KMS-11 (cell line): ENCODE results near the gene CCDC148.
"Not testable (repeated sequence)": the region's sequence is repeated elsewhere in the genome, so short reads cannot be mapped to it uniquely, and the experiment has no call there.

ENCODE experiments used
- H2AFZ ChIP-seq: fragments of 200-600 bp; sonication (generic); 2 replicates; pipeline ENCODE4 v1.6.1; 2016; ENCODE audit warnings: antibody characterized with exemption, mixed run types, low read depth
- H3K27ac ChIP-seq: fragments of 200-600 bp; sonication (generic); 2 replicates; pipeline ENCODE4 v1.6.1; 2016; ENCODE audit warnings: mild to moderate bottlenecking, mixed run types
- H3K27me3 ChIP-seq: fragments of 200-600 bp; sonication (generic); 2 replicates; pipeline ENCODE4 v1.6.1; 2017; ENCODE audit warnings: mild to moderate bottlenecking, low read depth, mixed run types, moderate library complexity; ENCODE audit not compliant: insufficient read depth
- H3K36me3 ChIP-seq: fragments of 200-600 bp; sonication (generic); 2 replicates; pipeline ENCODE4 v1.6.1; 2017; ENCODE audit warnings: mild to moderate bottlenecking, mixed run types; ENCODE audit not compliant: insufficient read depth
- H3K4me1 ChIP-seq: fragments of 200-600 bp; sonication (generic); 2 replicates; pipeline ENCODE4 v1.6.1; 2016; ENCODE audit warnings: mild to moderate bottlenecking, low read depth, mixed run types; ENCODE audit not compliant: poor library complexity, severe bottlenecking
- H3K4me2 ChIP-seq: fragments of 200-600 bp; sonication (generic); 2 replicates; pipeline ENCODE4 v1.7.0; 2016; ENCODE audit warnings: mild to moderate bottlenecking, mixed run types
- H3K4me3 ChIP-seq: fragments of 200-600 bp; sonication (generic); IDR thresholded peaks from 2 replicates; pipeline ENCODE4 v1.6.1; 2017; ENCODE audit warnings: low read depth, low read length, mixed read lengths; ENCODE audit not compliant: insufficient read depth
- H3K79me2 ChIP-seq: fragments of 200-600 bp; sonication (generic); 2 replicates; pipeline ENCODE4 v1.6.1; 2016; ENCODE audit warnings: low read depth, mixed run types; ENCODE audit not compliant: insufficient read depth
- H3K9ac ChIP-seq: fragments of 200-600 bp; sonication (generic); 2 replicates; pipeline ENCODE4 v1.6.1; 2016; ENCODE audit warnings: mild to moderate bottlenecking, mixed run types
- H4K20me1 ChIP-seq: fragments of 200-600 bp; sonication (generic); 2 replicates; pipeline ENCODE4 v1.6.1; 2016; ENCODE audit warnings: mild to moderate bottlenecking, mixed run types; ENCODE audit not compliant: insufficient read depth
- TF ChIP-seq, protein P1 (sequence below): fragments of 200-600 bp; sonication (generic); conservative IDR thresholded peaks from 2 replicates; pipeline ENCODE4 v1.6.1; 2017; ENCODE audit warnings: low read depth, mild to moderate bottlenecking, antibody characterized with exemption, low read length, moderate library complexity, mixed read lengths

The CCDC148 gene

DNA sequence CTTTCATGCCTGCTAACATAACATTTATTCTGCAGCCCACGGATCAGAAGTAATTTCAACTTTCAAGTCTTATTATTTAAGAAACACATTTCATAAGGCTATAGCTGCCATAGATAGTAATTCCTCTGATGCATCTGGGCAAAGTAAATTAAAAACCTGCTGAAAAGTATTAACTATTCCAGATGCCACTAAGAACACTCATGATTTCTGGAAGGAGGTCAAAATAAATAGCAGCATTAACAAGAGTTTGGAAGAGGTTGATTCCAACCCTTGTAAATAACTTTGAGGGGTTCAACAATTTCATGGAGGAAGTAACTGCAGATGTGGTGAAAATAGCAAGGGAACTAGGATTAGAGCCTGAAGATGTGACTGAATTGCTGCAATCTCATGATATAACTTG is 77.6 kb downstream of the CCDC148 start:
- Histone ChIP-seq H3K4me2 (no peak overlapping the region), H4K20me1 (no peaks in the 10 kb centered on the region), H3K27ac (no peak overlapping the region), H3K36me3 (no peaks in the 10 kb centered on the region), H3K79me2 (no peaks in the 10 kb centered on the region), H3K4me3 (no peak overlapping the region), H3K4me1 (no peaks in the 10 kb centered on the region), H3K9ac (no peak overlapping the region), H3K27me3 (no peaks in the 10 kb centered on the region), H2AFZ (no peak overlapping the region)
- TF ChIP-seq, protein P1, sequence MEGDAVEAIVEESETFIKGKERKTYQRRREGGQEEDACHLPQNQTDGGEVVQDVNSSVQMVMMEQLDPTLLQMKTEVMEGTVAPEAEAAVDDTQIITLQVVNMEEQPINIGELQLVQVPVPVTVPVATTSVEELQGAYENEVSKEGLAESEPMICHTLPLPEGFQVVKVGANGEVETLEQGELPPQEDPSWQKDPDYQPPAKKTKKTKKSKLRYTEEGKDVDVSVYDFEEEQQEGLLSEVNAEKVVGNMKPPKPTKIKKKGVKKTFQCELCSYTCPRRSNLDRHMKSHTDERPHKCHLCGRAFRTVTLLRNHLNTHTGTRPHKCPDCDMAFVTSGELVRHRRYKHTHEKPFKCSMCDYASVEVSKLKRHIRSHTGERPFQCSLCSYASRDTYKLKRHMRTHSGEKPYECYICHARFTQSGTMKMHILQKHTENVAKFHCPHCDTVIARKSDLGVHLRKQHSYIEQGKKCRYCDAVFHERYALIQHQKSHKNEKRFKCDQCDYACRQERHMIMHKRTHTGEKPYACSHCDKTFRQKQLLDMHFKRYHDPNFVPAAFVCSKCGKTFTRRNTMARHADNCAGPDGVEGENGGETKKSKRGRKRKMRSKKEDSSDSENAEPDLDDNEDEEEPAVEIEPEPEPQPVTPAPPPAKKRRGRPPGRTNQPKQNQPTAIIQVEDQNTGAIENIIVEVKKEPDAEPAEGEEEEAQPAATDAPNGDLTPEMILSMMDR = no peak

DNA sequence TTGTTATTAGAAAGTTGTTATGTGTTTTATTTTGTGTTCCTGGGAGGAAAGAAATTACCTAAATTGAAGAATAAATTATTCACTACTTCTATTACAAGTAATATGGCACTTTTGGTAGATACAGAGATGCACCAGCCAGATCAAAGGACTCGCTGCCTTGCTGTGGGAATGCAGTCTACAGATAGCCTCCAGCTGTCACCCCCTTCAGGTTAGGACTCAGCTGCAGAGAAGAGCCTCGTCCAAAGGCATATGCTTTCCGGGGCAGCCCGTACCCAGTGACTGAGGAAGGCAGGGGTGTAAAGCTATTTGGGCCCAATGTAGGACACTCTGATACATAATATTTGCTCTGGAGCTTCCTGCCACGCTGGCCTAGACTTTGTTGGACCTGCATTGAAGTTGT is 90.2 kb downstream of the CCDC148 start:
- Histone ChIP-seq H3K27ac (no peak overlapping the region), H3K4me1 (no peaks in the 10 kb centered on the region), H3K9ac (no peak overlapping the region), H3K4me3 (no peak overlapping the region), H3K4me2 (no peak overlapping the region), H2AFZ (no peak overlapping the region), H3K36me3 (no peaks in the 10 kb centered on the region), H3K27me3 (no peaks in the 10 kb centered on the region), H4K20me1 (no peaks in the 10 kb centered on the region), H3K79me2 (no peaks in the 10 kb centered on the region)
- TF ChIP-seq, protein P1 = no peak

DNA sequence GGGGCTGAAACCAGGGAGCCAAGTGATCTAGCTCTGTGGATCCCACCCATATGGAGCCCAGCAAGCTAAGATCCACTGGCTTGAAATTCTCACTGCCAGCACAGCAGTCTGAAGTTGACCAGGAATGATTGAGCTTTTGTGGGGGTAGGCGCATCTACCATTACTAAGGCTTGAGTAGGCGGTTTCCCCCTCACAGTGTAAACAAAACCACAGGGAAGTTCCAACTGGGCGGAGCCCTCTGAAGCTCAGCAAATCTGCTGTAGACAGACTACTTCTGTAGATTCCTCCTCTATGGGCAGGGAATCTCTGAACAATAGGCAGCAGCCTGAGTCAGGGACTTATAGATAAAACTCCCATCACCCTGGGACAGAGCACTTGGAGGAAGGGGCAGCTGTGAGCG is 96.7 kb downstream of the CCDC148 start:
- no peaks in the 10 kb centered on the region for H3K27me3 ChIP-seq
- no peak overlapping the region for H3K4me3 ChIP-seq
- no peaks in the 10 kb centered on the region for H3K36me3 ChIP-seq
- H3K9ac ChIP-seq = no peak overlapping the region
- H3K79me2 ChIP-seq = no peaks in the 10 kb centered on the region
- no peak overlapping the region for H3K4me2 ChIP-seq
- TF ChIP-seq, protein P1 = no peak
- no peaks in the 10 kb centered on the region for H4K20me1 ChIP-seq
- H2AFZ ChIP-seq = no peak overlapping the region
- H3K4me1 ChIP-seq = peaks cover 4% of the 10 kb centered on the region
- H3K27ac ChIP-seq = no peak overlapping the region

DNA sequence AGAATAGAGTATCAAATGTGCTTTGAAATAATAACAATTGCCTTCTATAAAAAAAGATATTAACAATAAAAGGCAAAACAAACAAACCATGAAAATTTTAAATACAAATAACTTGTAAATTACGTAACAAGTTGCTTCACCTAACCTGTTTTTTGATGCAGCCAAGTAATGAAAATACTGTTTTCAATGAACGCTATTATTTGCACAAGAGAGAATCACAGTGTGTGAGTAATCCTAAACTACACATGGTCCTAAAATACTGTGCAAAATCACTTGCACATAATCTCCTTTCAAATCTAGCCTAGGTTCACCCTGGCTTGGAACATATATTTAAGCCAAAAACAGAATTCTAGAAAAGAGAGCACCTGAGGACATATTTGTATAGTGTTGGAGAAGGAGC is 98.9 kb downstream of the CCDC148 start:
- no peaks in the 10 kb centered on the region for H3K79me2 ChIP-seq
- H3K4me1 ChIP-seq = peaks cover 4% of the 10 kb centered on the region
- H3K9ac ChIP-seq = no peak overlapping the region
- no peaks in the 10 kb centered on the region for H3K36me3 ChIP-seq
- H3K27me3 ChIP-seq = no peaks in the 10 kb centered on the region
- no peak overlapping the region for H3K27ac ChIP-seq
- no peaks in the 10 kb centered on the region for H4K20me1 ChIP-seq
- H2AFZ ChIP-seq = no peak overlapping the region
- TF ChIP-seq, protein P1 = no peak
- no peak overlapping the region for H3K4me2 ChIP-seq
- no peak overlapping the region for H3K4me3 ChIP-seq

DNA sequence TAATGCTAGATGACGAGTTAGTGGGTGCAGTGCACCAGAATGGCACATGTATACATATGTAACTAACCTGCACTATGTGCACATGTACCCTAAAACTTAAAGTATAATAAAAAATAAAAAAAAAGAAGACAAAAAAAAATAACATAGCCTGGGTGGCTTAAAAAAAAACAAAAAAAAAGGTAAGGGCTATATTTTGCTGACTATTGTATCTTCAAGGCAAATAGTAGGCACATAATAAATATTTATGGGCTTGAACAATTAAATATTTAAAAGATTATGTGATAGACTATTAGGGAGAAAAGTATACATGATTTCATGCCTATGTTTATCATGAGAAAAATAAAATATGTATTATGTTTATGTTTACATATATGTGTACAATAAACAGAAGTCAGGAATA is 99.4 kb downstream of the CCDC148 start:
- TF ChIP-seq, protein P1 = no peak
- Histone ChIP-seq H3K27ac (no peak overlapping the region), H3K36me3 (no peaks in the 10 kb centered on the region)

DNA sequence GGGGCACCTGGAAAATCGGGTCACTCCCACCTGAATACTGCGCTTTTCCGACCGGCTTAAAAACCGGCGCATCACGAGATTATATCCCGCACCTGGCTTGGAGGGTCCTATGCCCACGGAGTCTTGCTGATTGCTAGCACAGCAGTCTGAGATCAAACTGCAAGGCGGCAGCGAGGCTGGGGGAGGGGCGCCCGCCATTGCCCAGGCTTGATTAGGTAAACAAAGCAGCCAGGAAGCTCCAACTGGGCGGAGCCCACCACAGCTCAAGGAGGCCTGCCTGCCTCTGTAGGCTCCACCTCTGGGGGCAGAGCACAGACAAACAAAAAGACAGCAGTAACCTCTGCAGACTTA is 105.1 kb downstream of the CCDC148 start:
- not testable (repeated sequence) for H3K4me3 ChIP-seq, H3K4me1 ChIP-seq, H4K20me1 ChIP-seq, H3K27me3 ChIP-seq, H3K27ac ChIP-seq, H3K4me2 ChIP-seq, H3K36me3 ChIP-seq, H3K79me2 ChIP-seq, H3K9ac ChIP-seq, H2AFZ ChIP-seq

More for the DNA sequence above, 99.4 kb downstream of the CCDC148 start:
- H3K4me1 ChIP-seq = peaks cover 4% of the 10 kb centered on the region
- no peak overlapping the region for H3K4me3 ChIP-seq
- H2AFZ ChIP-seq = no peak overlapping the region
- H3K79me2 ChIP-seq = no peaks in the 10 kb centered on the region
- no peak overlapping the region for H3K9ac ChIP-seq
- no peaks in the 10 kb centered on the region for H3K27me3 ChIP-seq
- H4K20me1 ChIP-seq = no peaks in the 10 kb centered on the region
- no peak overlapping the region for H3K4me2 ChIP-seq
